ENCODE data around the gene ORC5. TPM values are rescaled to one million over a fixed set of nuclear protein-coding genes. Genes with fewer than 3 reads are reported as not detected.
"Not testable (repeated sequence)": the region's sequence is repeated elsewhere in the genome, so short reads cannot be mapped to it uniquely, and the experiment has no call there.

ORC5 gene
- total and polyA plus RNA-seq, 10 donors: 7.8 to 28.4 (median 18.2) TPM

GRCh38 chr7:104196161-104196560 lies 11.7 kb downstream of the ORC5 start:
- intact Hi-C loops (cut with DNase I; ENCODE audit: low total_unique reads): no loop called here
- peaks cover 0 to 22% (median 12%) of the 10 kb centered on the region in 8 donors for H3K9me3 ChIP-seq
- peaks cover 10 to 98% (median 71%) of the 10 kb centered on the region in 6 donors for H3K36me3 ChIP-seq
- 81 to 92% (median 85%) methylated on average over 2 of the region's 2 CpGs for WGBS, 5 donors
- H3K27me3 ChIP-seq (replicated peaks in 1 of 7): no peaks in the 10 kb centered on the region
- H3K27ac ChIP-seq: no peak overlapping the region
- DNase-seq: no peak
- TF ChIP-seq POLR2A (IDR thresholded peaks at IDR 0.05) (no peak), CTCF (IDR thresholded peaks at IDR 0.05 in 8 of 11, conservative IDR thresholded peaks at IDR 0.05 in 3 of 11) (no peak), POLR2AphosphoS5 (IDR thresholded peaks at IDR 0.05) (no peak)
- no peaks in the 10 kb centered on the region for H3K4me1 ChIP-seq
- H3K4me3 ChIP-seq: no peak overlapping the region

- no peak for DNase-seq
- Histone ChIP-seq H3K9me3 (peaks cover 0 to 11% (median 4%) of the 10 kb centered on the region in 8 donors), H3K36me3 (peaks cover 0 to 98% (median 56%) of the 10 kb centered on the region in 6 donors), H3K27ac (no peak overlapping the region), H3K4me1 (no peaks in the 10 kb centered on the region), H3K27me3 (replicated peaks in 1 of 7) (no peaks in the 10 kb centered on the region), H3K4me3 (no peak overlapping the region)
- TF ChIP-seq POLR2A (IDR thresholded peaks at IDR 0.05): no peak
- TF ChIP-seq CTCF (IDR thresholded peaks at IDR 0.05 in 8 of 11, conservative IDR thresholded peaks at IDR 0.05 in 3 of 11): no peak
- no peak for TF ChIP-seq POLR2AphosphoS5 (IDR thresholded peaks at IDR 0.05)
- WGBS, 5 donors: 91 to 100% (median 95%) methylated on average over 1 of the region's 1 CpG
- intact Hi-C loops (cut with DNase I; ENCODE audit: low total_unique reads): no loop called here
These were observed 15.4 kb downstream of the ORC5 start for GRCh38 chr7:104192434-104192833.

GRCh38 chr7:104185346-104185745 lies 22.5 kb downstream of the ORC5 start:
- Histone ChIP-seq H3K27ac (no peak overlapping the region), H3K9me3 (no peaks in the 10 kb centered on the region), H3K27me3 (replicated peaks in 1 of 7) (no peaks in the 10 kb centered on the region), H3K4me1 (no peaks in the 10 kb centered on the region), H3K36me3 (peaks cover 0 to 99% (median 64%) of the 10 kb centered on the region in 6 donors), H3K4me3 (no peak overlapping the region)
- TF ChIP-seq CTCF (IDR thresholded peaks at IDR 0.05 in 8 of 11, conservative IDR thresholded peaks at IDR 0.05 in 3 of 11) (no peak), POLR2AphosphoS5 (IDR thresholded peaks at IDR 0.05) (no peak), POLR2A (IDR thresholded peaks at IDR 0.05) (no peak)
- DNase-seq: no peak
- intact Hi-C loops (cut with DNase I; ENCODE audit: low total_unique reads): no loop called here
- WGBS, 5 donors: 76 to 83% (median 79%) methylated on average over 3 of the region's 3 CpGs

GRCh38 chr7:104179178-104179577 lies 28.6 kb downstream of the ORC5 start:
- intact Hi-C loops (cut with DNase I; ENCODE audit: low total_unique reads): no loop called here
- 96 to 100% (median 97%) methylated on average over 2 of the region's 2 CpGs for WGBS, 5 donors
- peaks cover 0 to 16% (median 9%) of the 10 kb centered on the region in 8 donors for H3K9me3 ChIP-seq
- no peak for TF ChIP-seq POLR2AphosphoS5 (IDR thresholded peaks at IDR 0.05)
- no peak for TF ChIP-seq POLR2A (IDR thresholded peaks at IDR 0.05)
- no peak for TF ChIP-seq CTCF (IDR thresholded peaks at IDR 0.05 in 8 of 11, conservative IDR thresholded peaks at IDR 0.05 in 3 of 11)
- H3K4me3 ChIP-seq: no peak overlapping the region
- no peak overlapping the region for H3K27ac ChIP-seq
- H3K27me3 ChIP-seq (replicated peaks in 1 of 7): no peaks in the 10 kb centered on the region
- H3K4me1 ChIP-seq: peaks cover 0 to 3% (median 0%) of the 10 kb centered on the region in 6 donors
- DNase-seq: no peak
- H3K36me3 ChIP-seq: peaks cover 0 to 76% (median 35%) of the 10 kb centered on the region in 6 donors

DNA sequence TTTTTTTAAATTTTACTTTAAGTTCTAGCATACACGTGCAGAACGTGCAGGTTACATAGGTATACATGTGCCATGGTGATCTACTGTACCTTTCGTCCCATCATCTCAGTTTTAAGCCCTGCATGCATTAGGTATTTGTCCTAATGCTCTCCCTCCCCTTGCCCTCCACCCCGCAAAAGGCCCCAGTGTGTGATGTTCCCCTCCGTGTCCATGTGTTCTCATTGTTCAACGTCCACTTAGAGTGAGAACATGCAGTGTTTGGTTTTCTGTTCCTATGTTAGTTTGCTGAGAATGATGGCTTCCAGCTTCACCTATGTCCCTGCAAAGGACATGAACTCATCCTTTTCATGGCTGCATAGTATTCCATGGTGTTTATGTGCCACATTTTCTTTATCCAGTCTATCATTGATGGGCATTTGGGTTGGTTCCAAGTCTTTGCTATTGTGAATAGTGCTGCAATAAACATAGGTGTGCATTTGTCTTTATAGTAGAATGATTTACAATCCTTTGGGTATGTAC lies 30.2 kb downstream of the ORC5 start:
- H3K27me3 ChIP-seq (replicated peaks in 1 of 7); H3K4me3 ChIP-seq; intact Hi-C loops (cut with DNase I; ENCODE audit: low total_unique reads): not testable (repeated sequence)

More for the DNA sequence above, 30.2 kb downstream of the ORC5 start:
- peaks cover 0 to 16% (median 9%) of the 10 kb centered on the region in 8 donors for H3K9me3 ChIP-seq
- not testable (repeated sequence) for H3K27ac ChIP-seq, H3K4me1 ChIP-seq, DNase-seq
- peaks cover 0 to 60% (median 22%) of the 10 kb centered on the region in 6 donors for H3K36me3 ChIP-seq
- WGBS, 5 donors: 94 to 100% (median 97%) methylated on average over 6 of the region's 6 CpGs
